ENCODE data around the gene PIP4K2A.

Gene PIP4K2A

GRCh38 chr10:22682237-22683139, 31.9 kb downstream of the PIP4K2A start:
- no peaks in the 10 kb centered on the region for H3K9me3 ChIP-seq (ENCODE audit: low read depth, low read length)
- no peak for DNase-seq (ENCODE audit: low read depth, low spot score)
- H3K36me3 ChIP-seq (ENCODE audit: insufficient read depth, low read length): no peaks in the 10 kb centered on the region
- H3K4me3 ChIP-seq: no peak overlapping the region
- no peak overlapping the region for H3K9ac ChIP-seq (ENCODE audit: insufficient read length)
- TF ChIP-seq EZH2 (IDR thresholded peaks at IDR 0.05) (no peak), FOXP2 (optimal IDR thresholded peaks at IDR 0.05; ENCODE audit: control extremely low read depth, extremely low read length, insufficient read depth) (no peak), POLR2AphosphoS5 (IDR thresholded peaks at IDR 0.05; ENCODE audit: borderline replicate concordance, low read depth, low read length) (no peak)
- no peak overlapping the region for H3K27ac ChIP-seq

GRCh38 chr10:22681783-22682183, 32.6 kb downstream of the PIP4K2A start:
- H3K36me3 ChIP-seq (ENCODE audit: insufficient read depth, low read length): no peaks in the 10 kb centered on the region
- H3K9ac ChIP-seq (ENCODE audit: insufficient read length): no peak overlapping the region
- H3K27ac ChIP-seq: no peak overlapping the region
- no peak for DNase-seq (ENCODE audit: low read depth, low spot score)
- TF ChIP-seq POLR2AphosphoS5 (IDR thresholded peaks at IDR 0.05; ENCODE audit: borderline replicate concordance, low read depth, low read length) (no peak), EZH2 (IDR thresholded peaks at IDR 0.05) (no peak), FOXP2 (optimal IDR thresholded peaks at IDR 0.05; ENCODE audit: control extremely low read depth, extremely low read length, insufficient read depth) (no peak)
- H3K9me3 ChIP-seq (ENCODE audit: low read depth, low read length): no peaks in the 10 kb centered on the region
- H3K4me3 ChIP-seq: no peak overlapping the region

DNA sequence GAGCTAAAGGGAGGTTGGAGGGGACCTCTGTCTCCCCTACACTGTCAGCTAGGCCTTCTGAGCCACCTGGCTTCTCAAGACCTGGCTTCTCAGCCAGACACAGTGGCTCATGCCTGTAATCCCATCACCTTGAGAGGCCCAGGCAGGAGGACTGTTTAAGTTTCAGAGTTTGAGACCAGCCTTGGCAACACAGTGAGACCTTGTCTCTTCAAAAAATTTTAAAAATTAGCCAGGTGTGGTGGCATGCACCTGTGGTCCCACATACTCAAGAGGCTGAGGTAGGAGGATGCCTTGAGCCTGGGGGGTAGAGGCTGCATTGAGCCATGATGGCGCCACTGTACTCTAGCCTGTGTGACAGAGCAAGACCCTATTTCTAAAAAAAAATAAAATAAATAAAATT, 33.1 kb downstream of the PIP4K2A start:
- H3K9me3 ChIP-seq (ENCODE audit: low read depth, low read length): no peaks in the 10 kb centered on the region
- no peak overlapping the region for H3K9ac ChIP-seq (ENCODE audit: insufficient read length)
- no peak for DNase-seq (ENCODE audit: low read depth, low spot score)
- no peak for TF ChIP-seq POLR2AphosphoS5 (IDR thresholded peaks at IDR 0.05; ENCODE audit: borderline replicate concordance, low read depth, low read length)
- TF ChIP-seq FOXP2 (optimal IDR thresholded peaks at IDR 0.05; ENCODE audit: control extremely low read depth, extremely low read length, insufficient read depth): no peak
- TF ChIP-seq EZH2 (IDR thresholded peaks at IDR 0.05): no peak
- H3K27ac ChIP-seq: no peak overlapping the region
- no peak overlapping the region for H3K4me3 ChIP-seq
- no peaks in the 10 kb centered on the region for H3K36me3 ChIP-seq (ENCODE audit: insufficient read depth, low read length)

DNA sequence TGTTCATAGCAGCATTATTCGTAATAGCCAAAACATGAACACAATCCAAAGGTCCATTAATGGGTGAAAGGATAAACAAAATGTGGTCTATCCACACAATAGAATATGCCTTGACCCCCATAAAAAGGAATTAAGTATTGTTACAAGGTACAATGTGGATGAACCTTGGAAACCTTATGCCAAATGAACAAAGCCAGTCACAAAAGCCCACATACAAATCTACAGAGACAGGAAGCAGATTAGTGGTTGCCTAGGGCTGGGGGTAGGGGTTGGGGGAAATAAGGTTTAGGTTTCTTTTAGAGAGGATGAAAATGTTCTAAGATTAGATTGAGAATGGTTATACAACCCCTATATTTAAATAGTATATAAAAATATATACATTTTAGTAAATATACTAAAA, 34.8 kb downstream of the PIP4K2A start:
- no peak for TF ChIP-seq FOXP2 (optimal IDR thresholded peaks at IDR 0.05; ENCODE audit: control extremely low read depth, extremely low read length, insufficient read depth)
- TF ChIP-seq POLR2AphosphoS5 (IDR thresholded peaks at IDR 0.05; ENCODE audit: borderline replicate concordance, low read depth, low read length): no peak
- TF ChIP-seq EZH2 (IDR thresholded peaks at IDR 0.05): no peak
- Histone ChIP-seq H3K9ac (ENCODE audit: insufficient read length) (no peak overlapping the region), H3K36me3 (ENCODE audit: insufficient read depth, low read length) (no peaks in the 10 kb centered on the region), H3K4me3 (no peak overlapping the region), H3K27ac (no peak overlapping the region), H3K9me3 (ENCODE audit: low read depth, low read length) (no peaks in the 10 kb centered on the region)
- DNase-seq (ENCODE audit: low read depth, low spot score): no peak

- no peaks in the 10 kb centered on the region for H3K9me3 ChIP-seq (ENCODE audit: low read depth, low read length)
- no peak for DNase-seq (ENCODE audit: low read depth, low spot score)
- H3K9ac ChIP-seq (ENCODE audit: insufficient read length): no peak overlapping the region
- no peak overlapping the region for H3K27ac ChIP-seq
- H3K36me3 ChIP-seq (ENCODE audit: insufficient read depth, low read length): no peaks in the 10 kb centered on the region
- H3K4me3 ChIP-seq: no peak overlapping the region
- TF ChIP-seq POLR2AphosphoS5 (IDR thresholded peaks at IDR 0.05; ENCODE audit: borderline replicate concordance, low read depth, low read length) (no peak), FOXP2 (optimal IDR thresholded peaks at IDR 0.05; ENCODE audit: control extremely low read depth, extremely low read length, insufficient read depth) (no peak), EZH2 (IDR thresholded peaks at IDR 0.05) (no peak)
These were observed 37.0 kb downstream of the PIP4K2A start for GRCh38 chr10:22677333-22677732.

- no peak overlapping the region for H3K27ac ChIP-seq
- H3K9ac ChIP-seq (ENCODE audit: insufficient read length): no peak overlapping the region
- TF ChIP-seq POLR2AphosphoS5 (IDR thresholded peaks at IDR 0.05; ENCODE audit: borderline replicate concordance, low read depth, low read length) (no peak), FOXP2 (optimal IDR thresholded peaks at IDR 0.05; ENCODE audit: control extremely low read depth, extremely low read length, insufficient read depth) (no peak), EZH2 (IDR thresholded peaks at IDR 0.05) (no peak)
- DNase-seq (ENCODE audit: low read depth, low spot score): no peak
- H3K9me3 ChIP-seq (ENCODE audit: low read depth, low read length): no peaks in the 10 kb centered on the region
- no peaks in the 10 kb centered on the region for H3K36me3 ChIP-seq (ENCODE audit: insufficient read depth, low read length)
- H3K4me3 ChIP-seq: no peak overlapping the region
These were observed 37.9 kb downstream of the PIP4K2A start for GRCh38 chr10:22676435-22676834.

DNA sequence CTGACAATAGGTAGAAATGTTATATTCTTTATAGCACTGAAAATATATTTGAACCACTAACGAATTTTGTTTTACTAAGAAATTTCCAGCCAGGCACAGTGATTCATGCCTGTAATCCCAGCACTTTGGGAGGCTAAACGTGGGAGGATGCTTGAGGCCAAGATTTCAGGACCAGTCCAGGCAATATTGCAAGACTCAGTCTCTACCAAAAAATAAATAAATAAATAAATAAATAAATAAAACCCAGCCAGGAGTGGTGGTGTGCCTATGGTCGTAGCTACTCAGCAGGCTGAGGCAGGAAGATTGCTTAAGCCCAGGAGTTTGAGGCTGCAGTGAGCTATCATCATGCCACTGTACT, 39.8 kb downstream of the PIP4K2A start:
- H3K27ac ChIP-seq: no peak overlapping the region
- no peak for TF ChIP-seq FOXP2 (optimal IDR thresholded peaks at IDR 0.05; ENCODE audit: control extremely low read depth, extremely low read length, insufficient read depth)
- no peak for TF ChIP-seq POLR2AphosphoS5 (IDR thresholded peaks at IDR 0.05; ENCODE audit: borderline replicate concordance, low read depth, low read length)
- TF ChIP-seq EZH2 (IDR thresholded peaks at IDR 0.05): no peak
- H3K4me3 ChIP-seq: no peak overlapping the region
- no peaks in the 10 kb centered on the region for H3K9me3 ChIP-seq (ENCODE audit: low read depth, low read length)
- H3K36me3 ChIP-seq (ENCODE audit: insufficient read depth, low read length): no peaks in the 10 kb centered on the region
- no peak for DNase-seq (ENCODE audit: low read depth, low spot score)
- no peak overlapping the region for H3K9ac ChIP-seq (ENCODE audit: insufficient read length)

GRCh38 chr10:22673785-22674572, 40.4 kb downstream of the PIP4K2A start:
- H3K4me3 ChIP-seq: no peak overlapping the region
- H3K27ac ChIP-seq: no peak overlapping the region
- TF ChIP-seq POLR2AphosphoS5 (IDR thresholded peaks at IDR 0.05; ENCODE audit: borderline replicate concordance, low read depth, low read length) (no peak), FOXP2 (optimal IDR thresholded peaks at IDR 0.05; ENCODE audit: control extremely low read depth, extremely low read length, insufficient read depth) (no peak), EZH2 (IDR thresholded peaks at IDR 0.05) (no peak)
- no peaks in the 10 kb centered on the region for H3K36me3 ChIP-seq (ENCODE audit: insufficient read depth, low read length)
- no peaks in the 10 kb centered on the region for H3K9me3 ChIP-seq (ENCODE audit: low read depth, low read length)
- no peak for DNase-seq (ENCODE audit: low read depth, low spot score)
- no peak overlapping the region for H3K9ac ChIP-seq (ENCODE audit: insufficient read length)

Data from SK-N-MC (cell line).